Tibial nerve (tissue), 4 donors: ENCODE measurements around the gene TBC1D22A. TPM values are rescaled to one million over a fixed set of nuclear protein-coding genes. Genes with fewer than 3 reads are reported as not detected.

Source experiments
- DNase-seq, 2 donors: peaks; one replicate each; pipeline ENCODE4 v3.0.0-alpha.2; 2019; ENCODE audit warnings: low spot score in 2 of 2
- H3K27ac ChIP-seq, 4 donors: fragments of 200-600 bp; sonication (generic) in 3 of 4; one replicate each; pipeline ENCODE4 v1.5.1; 2017 to 2019; ENCODE audit warnings: mild to moderate bottlenecking in 1 of 4
- H3K27me3 ChIP-seq, 2 donors: fragments of 200-600 bp; sonication (generic) in 1 of 2; one replicate each; pipeline versions ENCODE4 v1.5.1 to v1.6.0; 2017 to 2019
- H3K36me3 ChIP-seq, 3 donors: fragments of 200-600 bp; sonication (generic); one replicate each; pipeline ENCODE4 v1.5.1; 2018 to 2019
- H3K4me1 ChIP-seq, 4 donors: fragments of 200-600 bp; sonication (generic) in 3 of 4; one replicate each; pipeline ENCODE4 v1.5.1; 2017 to 2019
- H3K4me3 ChIP-seq, 4 donors: fragments of 200-600 bp; sonication (generic) in 3 of 4; one replicate each; pipeline ENCODE4 v1.5.1; 2017 to 2019; ENCODE audit warnings: mild to moderate bottlenecking in 1 of 4, moderate library complexity in 1 of 4
- H3K9me3 ChIP-seq, 4 donors: fragments of 200-600 bp; sonication (generic) in 3 of 4; one replicate each; pipeline ENCODE4 v1.5.1; 2017 to 2019
- CTCF ChIP-seq, 5 experiments: fragments of 200-600 bp in 3 of 5; fragments of 450-650 bp in 2 of 5; sonication (generic) in 3 of 5; IDR thresholded peaks; one replicate each; pipeline ENCODE4 v1.5.1; 2016 to 2019; ENCODE audit warnings: antibody characterized with exemption in 5 of 5, mild to moderate bottlenecking in 3 of 5, moderate library complexity in 2 of 5
- EP300 ChIP-seq, 2 donors: sonication (generic); formaldehyde crosslinking; IDR thresholded peaks; one replicate each; pipeline ENCODE4 v1.6.1; 2017; ENCODE audit warnings: antibody characterized with exemption in 2 of 2, mild to moderate bottlenecking in 1 of 2
- POLR2A ChIP-seq, 2 donors: fragments of 450-650 bp; IDR thresholded peaks; one replicate each; pipeline ENCODE4 v1.6.1; 2017; ENCODE audit warnings: antibody characterized with exemption in 2 of 2, mild to moderate bottlenecking in 2 of 2, moderate library complexity in 2 of 2
- WGBS, 2 donors: methylation state at CpG; one replicate each; pipeline ENCODE4 v1.1.5; 2018; 5-methylcytosine and 5-hydroxymethylcytosine counted together
- total RNA-seq, 4 donors: library from RNA; depleted of rRNA; stranded (reverse); fragments of >200 nt; gene quantifications; one replicate each; pipeline ENCODE4 v1.1.0, GENCODE V29; 2016

Gene TBC1D22A
- total RNA-seq, 4 donors from 2014 or later: 27.3 to 35.4 (median 29.3) TPM

GRCh38 chr22:46827136-46827780 is 64.8 kb downstream of the TBC1D22A start:
- WGBS, 2 donors: 85 to 87% methylated on average over 24 to 25 of the region's 25 CpGs
- H3K4me1 ChIP-seq: peaks cover 0 to 28% (median 11%) of the 10 kb centered on the region in 4 donors
- TF ChIP-seq EP300 (IDR thresholded peaks at IDR 0.05) (no peak), POLR2A (IDR thresholded peaks at IDR 0.05) (no peak), CTCF (IDR thresholded peaks at IDR 0.05) (no peak)
- peaks cover 0 to 8% (median 0%) of the 10 kb centered on the region in 3 donors for H3K36me3 ChIP-seq
- H3K27ac ChIP-seq: no peak overlapping the region
- H3K27me3 ChIP-seq: no peaks in the 10 kb centered on the region
- DNase-seq: no peak
- no peak overlapping the region for H3K4me3 ChIP-seq
- no peaks in the 10 kb centered on the region for H3K9me3 ChIP-seq

- Histone ChIP-seq H3K4me3 (no peak overlapping the region), H3K27ac (no peak overlapping the region), H3K36me3 (peaks cover 0 to 8% (median 0%) of the 10 kb centered on the region in 3 donors), H3K9me3 (no peaks in the 10 kb centered on the region), H3K4me1 (peaks cover 0 to 28% (median 11%) of the 10 kb centered on the region in 4 donors), H3K27me3 (no peaks in the 10 kb centered on the region)
- WGBS, 2 donors: 96 to 99% methylated on average over 12 of the region's 12 CpGs
- no peak for DNase-seq
- TF ChIP-seq CTCF (IDR thresholded peaks at IDR 0.05): no peak
- no peak for TF ChIP-seq POLR2A (IDR thresholded peaks at IDR 0.05)
- TF ChIP-seq EP300 (IDR thresholded peaks at IDR 0.05): no peak
These were observed 65.3 kb downstream of the TBC1D22A start for GRCh38 chr22:46827781-46828180.

- peaks cover 0 to 4% (median 0%) of the 10 kb centered on the region in 3 donors for H3K36me3 ChIP-seq
- no peak for TF ChIP-seq CTCF (IDR thresholded peaks at IDR 0.05)
- no peak for TF ChIP-seq EP300 (IDR thresholded peaks at IDR 0.05)
- no peak for TF ChIP-seq POLR2A (IDR thresholded peaks at IDR 0.05)
- no peaks in the 10 kb centered on the region for H3K27me3 ChIP-seq
- no peaks in the 10 kb centered on the region for H3K9me3 ChIP-seq
- H3K27ac ChIP-seq: no peak overlapping the region
- 94% methylated on average over 9 of the region's 9 CpGs for WGBS, 2 donors
- DNase-seq: no peak
- no peak overlapping the region for H3K4me3 ChIP-seq
- peaks cover 0 to 28% (median 11%) of the 10 kb centered on the region in 4 donors for H3K4me1 ChIP-seq
These were observed 66.0 kb downstream of the TBC1D22A start for GRCh38 chr22:46828323-46828900.

- no peak for DNase-seq
- Histone ChIP-seq H3K4me1 (peaks cover 0 to 28% (median 11%) of the 10 kb centered on the region in 4 donors), H3K9me3 (peaks cover 0 to 1% (median 0%) of the 10 kb centered on the region in 4 donors), H3K27ac (peak overlapping the region in 1 of 4 donors; percentile 40), H3K4me3 (no peak overlapping the region), H3K27me3 (no peaks in the 10 kb centered on the region), H3K36me3 (no peaks in the 10 kb centered on the region)
- TF ChIP-seq POLR2A (IDR thresholded peaks at IDR 0.05): no peak
- no peak for TF ChIP-seq EP300 (IDR thresholded peaks at IDR 0.05)
- TF ChIP-seq CTCF (IDR thresholded peaks at IDR 0.05): no peak
- 43 to 45% methylated on average over 12 of the region's 12 CpGs for WGBS, 2 donors
These were observed 66.9 kb downstream of the TBC1D22A start for GRCh38 chr22:46829117-46829891.
